Right renal cortex interstitium (tissue), 3 donors: ENCODE measurements around the gene MTPN. TPM values are rescaled to one million over a fixed set of nuclear protein-coding genes. Genes with fewer than 3 reads are reported as not detected.

Experiments used
- DNase-seq, 3 donors: peaks; one replicate each; pipeline ENCODE4 v3.0.0-alpha.2; 2013; ENCODE audit warnings: low read depth in 3 of 3, low spot score in 2 of 3
- polyA plus RNA-seq, 3 donors: library from polyadenylated mRNA; unstranded; fragments of 120-200 nt; gene quantifications; one replicate each; pipeline ENCODE4 v1.2.1, GENCODE V29; 2013; ENCODE audit not compliant: insufficient read length in 3 of 3

Gene MTPN
- polyA plus RNA-seq, 3 donors, result 163 to 166 (median 165) TPM

DNA sequence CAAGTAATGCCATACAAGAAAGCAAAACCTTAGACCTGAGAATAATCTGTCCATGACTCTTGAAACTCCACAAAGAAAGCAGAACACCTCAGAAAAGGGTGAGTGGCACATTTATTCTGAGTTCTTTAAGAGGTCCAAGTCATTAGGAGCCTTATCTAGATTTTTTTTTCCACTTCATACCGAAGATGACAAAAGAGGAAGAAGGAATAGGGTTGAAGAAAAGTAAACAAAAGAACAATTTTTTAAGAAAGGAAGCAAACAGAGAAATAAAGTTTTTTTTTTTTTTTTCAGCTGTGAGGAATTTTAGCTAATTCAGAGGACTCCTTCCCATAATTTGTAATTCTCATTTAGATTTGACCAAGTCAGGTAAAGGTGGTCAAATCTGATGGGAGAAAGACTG is 13.1 kb upstream of the MTPN start:
- no peak for DNase-seq

DNA sequence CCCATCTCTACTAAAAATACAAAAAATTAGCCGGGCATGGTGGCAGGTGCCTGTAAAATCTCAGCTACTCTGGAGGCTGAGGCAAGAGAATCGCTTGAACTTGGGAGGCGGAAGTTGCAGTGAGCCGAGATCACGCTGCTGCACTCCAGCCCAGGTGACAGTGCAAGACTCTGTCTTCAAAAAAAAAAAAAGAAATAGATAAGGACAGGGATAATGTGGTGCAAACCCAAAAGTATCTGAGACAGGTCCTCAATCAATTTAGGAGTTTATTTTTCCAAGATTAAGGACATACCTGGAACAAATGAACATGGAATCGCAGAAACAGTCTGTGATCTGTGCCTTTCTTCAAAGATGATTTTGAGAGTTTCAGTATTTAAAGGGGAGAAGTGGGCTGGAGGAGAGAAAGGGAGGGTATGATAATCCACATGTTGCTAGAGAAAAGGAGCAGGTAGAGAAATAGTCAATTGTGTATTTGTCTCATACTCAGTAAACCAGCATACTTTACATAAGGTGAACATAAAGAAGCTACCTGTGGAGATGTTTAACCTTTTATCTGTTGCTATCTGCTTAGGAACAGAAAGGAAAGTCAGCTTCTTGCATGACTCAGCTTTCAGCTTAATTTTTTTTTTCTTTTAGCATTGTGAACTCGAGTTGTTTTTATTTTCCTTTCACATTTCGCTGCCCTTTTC is 4.9 kb upstream of the MTPN start:
- DNase-seq, result no peak

DNA sequence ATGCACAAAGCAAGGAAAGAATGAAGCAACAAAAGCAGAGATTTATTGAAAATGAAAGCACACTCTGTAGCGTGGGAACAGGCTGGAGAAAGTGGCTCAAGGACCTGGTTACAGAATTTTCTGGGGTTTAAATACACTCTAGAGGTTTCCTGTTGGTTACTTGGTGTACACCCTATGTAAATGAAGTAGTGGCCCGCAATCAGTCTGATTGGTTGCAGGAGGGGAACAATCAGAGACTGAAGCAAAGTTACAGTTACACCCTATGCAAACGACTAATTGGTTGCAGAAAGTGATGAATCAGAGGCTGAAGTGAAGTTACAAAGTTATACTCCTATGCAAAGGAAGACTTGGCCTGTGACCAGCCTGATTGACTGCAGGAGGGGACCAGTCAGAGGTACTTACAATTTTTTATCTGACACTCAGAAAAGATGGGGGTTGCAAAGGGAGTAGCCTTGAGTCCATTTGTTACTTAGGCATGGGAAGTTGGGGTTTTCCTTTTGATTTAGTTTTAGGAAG is 3.6 kb upstream of the MTPN start:
- DNase-seq, result no peak

DNA sequence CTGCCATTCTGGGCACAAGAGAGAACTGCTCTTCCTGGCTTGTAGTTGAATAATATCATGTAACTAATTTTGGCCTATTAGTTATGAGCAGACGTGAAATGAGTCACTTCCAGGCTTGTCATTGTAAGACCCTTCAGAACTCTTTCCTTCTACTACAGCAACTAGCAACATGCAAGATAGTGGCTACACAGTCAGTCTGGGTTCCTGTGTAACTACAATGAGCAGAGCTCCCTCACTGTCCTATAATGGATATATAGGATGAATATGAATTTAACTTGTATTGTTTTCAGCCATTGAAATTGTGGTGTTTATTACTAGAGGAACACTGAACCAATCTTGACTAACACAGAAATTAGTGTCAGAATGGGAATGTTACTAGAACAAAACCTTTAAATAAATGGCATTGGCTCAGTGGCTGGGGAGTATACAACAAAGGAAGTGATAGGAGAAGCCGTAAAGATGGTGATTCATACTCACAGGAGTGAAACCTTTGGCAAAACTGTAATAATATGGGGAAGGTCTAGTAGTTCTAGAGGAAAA is 2.9 kb upstream of the MTPN start:
- DNase-seq, result no peak

DNA sequence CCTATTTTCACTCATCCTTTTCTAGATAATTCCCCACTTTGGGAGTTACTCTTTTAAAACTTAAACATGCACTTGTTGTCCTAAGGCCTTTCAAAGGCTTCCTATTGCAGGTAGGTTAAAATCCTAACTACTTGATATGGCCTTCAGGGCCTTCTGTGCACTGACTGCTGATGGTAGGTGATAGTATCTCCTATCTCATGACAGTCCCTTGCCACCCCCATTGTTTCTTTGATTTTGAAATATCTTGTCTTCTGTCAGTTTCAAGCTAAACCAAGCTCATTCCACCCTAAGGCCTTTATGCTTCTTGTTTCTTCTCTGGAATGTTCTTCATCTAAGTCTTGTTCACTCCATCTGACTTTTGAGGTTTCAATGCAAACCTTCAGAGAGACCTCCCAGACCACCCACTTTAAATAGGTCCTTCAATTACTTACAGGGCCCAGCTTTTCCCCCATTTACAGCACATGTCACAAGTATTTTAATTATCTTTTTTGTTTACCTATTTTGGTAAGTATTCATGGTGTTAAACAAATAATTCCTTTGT is 2.4 kb upstream of the MTPN start:
- no peak for DNase-seq

DNA sequence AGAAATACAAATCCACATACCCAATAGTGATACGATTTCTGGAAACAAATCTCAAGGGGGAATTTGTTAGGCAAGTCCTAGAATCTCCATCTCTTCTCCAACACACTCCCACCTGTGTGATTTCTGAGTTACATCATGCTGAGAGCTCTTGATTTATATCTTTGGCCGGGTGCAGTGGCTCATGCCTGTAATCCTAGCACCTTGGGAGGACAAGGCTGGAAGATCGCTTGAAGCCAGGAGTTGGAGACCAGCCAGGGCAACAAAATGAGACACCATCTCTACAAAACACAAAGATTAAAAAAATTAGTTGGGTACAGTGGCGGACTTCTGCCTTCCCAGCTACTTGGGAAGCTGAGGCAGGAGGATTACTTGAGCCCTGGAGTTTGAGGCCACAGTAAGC is 1.5 kb upstream of the MTPN start:
- DNase-seq, result peak in 2 of 3 donors; percentile 17 to 45

DNA sequence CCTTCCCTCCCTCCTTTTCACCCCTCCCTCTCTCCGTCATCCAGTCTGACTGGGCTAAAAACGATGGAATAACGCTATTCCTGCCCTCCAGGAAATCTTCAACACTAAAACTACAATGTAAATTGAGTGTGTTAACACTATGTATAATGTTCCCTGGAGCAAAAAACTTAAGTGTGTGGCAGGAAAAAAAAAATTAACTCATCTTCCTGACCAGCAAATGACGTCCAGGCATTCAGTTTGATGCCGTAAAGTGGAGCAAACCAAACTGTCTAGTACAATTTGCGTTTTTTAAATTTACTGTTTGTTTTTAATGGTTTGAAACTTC is 545 bp upstream of the MTPN start:
- DNase-seq, result no peak

DNA sequence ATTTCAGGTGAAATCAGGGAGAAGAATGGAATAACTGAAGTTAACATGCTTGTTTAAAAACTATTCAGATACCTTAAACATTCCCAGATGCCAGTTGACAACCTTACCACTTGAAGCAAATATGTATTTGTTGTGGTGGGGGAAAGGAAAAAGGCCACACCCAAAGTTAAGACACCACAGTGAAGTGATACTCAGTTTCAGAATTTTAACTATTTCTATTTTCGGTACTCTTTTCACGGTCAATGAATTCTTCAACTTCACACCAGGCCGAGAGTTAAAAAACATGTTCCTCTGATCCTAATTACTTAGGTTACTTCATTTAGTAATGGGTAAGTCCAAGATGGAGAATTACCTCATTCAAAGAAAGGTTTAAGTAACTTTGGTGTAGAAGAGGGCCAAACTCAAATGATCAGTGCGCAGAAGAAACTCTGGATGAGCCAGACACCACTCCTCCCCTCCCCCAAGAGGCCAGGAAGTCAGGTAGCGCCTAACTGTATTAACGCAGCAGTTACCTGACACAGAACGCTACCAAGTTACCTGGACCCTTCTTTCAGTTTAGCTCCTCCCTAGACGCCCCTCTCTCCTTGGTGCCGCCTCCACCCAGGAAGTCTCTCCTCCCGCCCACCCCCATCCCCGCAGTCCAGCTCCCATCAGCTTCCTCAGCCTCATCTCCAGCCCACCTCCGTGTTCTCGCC is 700 bp downstream of the MTPN start:
- DNase-seq, result peak in 2 of 3 donors; percentile 8 to 10

DNA sequence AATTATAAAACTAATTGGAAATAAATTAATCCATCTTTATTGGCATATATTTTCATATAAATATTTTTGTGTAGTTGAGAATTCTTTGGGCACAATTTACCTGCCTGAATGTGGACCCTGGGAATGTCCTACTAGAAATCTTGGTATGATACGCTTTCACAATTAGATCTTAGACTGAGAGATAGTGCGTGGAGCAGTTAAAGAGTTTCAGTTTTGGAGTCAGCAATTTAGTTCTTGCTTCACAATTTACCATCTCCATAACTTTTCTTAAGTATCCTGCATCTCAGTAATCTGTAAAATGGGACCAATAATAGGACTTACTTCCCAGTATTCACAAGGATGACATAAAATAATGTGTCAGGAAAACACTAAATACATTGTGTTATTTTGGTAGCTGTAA is 2.0 kb downstream of the MTPN start:
- no peak for DNase-seq

DNA sequence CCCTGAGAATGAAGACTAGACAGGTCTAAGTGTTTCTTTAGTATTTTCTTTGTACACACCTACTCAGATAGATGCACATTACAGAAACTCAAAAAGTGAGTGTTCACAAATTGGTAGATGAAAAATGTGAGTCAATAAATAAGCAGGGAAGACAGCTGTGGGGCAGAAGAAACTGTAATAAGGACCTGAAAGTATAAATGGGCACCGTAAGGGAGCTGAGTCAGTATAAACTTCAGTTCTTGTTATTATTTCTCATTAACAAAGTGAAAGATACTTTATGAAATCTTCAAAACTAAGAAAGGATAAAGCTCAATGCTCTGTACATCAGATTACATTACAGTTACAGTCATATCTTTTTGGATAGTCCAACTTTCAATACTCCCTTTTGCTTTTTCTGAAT is 2.5 kb downstream of the MTPN start:
- no peak for DNase-seq

DNA sequence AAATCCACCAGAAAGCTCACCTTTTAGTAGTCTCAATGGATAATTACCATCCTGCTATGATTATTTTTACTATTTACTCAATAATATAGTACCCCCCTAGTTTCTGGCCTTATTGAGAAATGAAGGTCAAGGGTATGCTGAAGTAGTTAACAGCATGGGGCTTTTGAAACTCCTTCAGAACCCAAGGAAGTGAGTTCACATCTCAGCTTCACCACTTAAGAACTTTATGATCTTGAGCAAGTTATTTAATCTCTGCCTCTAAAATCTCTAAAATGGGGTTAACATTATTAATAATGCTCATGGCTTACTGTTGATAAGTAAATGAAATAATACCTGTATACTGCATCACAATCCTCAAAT is 5.8 kb downstream of the MTPN start:
- no peak for DNase-seq

DNA sequence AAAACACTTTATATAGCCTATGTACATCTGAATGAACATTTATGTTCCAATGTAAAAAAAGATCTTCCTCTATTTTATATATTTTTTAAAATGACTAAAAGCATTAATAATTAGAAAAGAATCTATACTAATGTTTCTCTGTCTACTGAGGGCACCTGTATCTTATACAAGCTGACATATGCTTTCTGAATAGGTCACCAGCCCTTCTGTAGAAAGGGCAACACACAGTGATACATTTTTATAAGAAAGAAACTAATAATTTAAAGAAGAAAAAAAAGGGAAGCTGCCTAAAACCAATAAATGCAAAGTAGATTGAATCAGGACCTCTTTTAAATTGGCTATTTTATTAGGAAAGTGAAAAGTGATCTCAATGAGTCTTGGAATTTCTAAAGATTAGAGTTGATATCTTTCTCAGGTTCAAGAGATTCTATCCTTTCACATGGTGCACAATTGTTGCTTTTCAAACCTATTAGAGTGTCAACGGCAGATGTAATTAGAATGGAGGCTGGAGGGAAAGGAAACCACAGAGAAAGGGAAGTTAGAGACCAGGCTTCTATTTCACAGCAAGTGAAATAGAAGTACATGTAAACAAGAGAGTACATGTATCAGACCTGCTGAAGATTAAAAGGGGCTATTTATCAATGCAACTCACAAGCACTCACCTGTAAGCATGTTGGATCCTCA is 6.3 kb downstream of the MTPN start:
- no peak for DNase-seq

DNA sequence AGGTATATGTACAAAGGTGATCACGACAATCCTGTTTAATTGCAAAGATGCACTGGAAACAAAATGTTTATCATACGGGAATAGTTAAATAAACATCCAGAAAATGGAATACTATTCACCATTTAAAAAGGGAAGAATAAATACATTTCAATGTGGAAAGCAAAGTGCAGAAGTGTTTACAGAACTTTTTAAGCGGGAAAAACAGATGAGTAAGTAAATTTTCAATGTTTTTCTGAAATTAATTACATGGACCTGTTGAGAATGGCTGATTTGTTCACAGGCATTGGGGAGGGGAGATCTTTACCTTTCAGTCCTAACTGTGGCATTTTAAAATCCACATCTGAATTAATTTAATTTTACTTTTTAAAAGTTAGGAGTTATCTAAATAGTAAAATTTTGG is 7.1 kb downstream of the MTPN start:
- no peak for DNase-seq

DNA sequence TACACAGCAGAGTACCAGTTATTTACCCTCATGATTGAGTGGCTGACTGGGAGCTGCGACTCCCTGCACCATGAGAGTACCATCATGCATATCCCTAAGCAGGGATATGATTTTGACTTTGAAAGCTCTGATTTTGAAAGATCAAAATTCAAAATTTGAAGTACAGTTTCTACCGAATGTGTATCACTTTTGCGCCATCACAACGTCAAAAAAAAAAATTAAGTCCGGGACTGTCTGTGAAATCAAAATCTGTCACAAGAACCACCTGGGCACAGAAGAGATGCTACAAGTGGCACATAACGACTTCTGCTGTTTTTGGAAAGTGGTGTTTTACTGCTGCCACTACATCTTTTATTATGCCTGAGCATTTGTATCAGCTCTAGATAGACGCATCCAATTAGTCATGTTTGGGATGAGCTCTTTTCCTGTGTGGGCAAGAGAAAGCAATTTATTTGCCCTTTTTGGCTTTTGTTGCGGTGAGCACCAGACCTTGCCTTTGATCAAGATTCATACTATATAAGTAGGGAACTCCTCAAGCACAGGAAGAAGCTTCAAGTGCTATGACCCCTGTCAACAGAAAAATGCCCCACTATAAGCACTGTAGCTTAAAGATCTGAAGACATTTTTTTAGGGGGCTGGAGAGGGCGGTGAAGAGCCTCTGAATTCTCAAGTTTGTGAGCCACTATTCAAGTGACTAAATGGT is 10.7 kb downstream of the MTPN start:
- no peak for DNase-seq

DNA sequence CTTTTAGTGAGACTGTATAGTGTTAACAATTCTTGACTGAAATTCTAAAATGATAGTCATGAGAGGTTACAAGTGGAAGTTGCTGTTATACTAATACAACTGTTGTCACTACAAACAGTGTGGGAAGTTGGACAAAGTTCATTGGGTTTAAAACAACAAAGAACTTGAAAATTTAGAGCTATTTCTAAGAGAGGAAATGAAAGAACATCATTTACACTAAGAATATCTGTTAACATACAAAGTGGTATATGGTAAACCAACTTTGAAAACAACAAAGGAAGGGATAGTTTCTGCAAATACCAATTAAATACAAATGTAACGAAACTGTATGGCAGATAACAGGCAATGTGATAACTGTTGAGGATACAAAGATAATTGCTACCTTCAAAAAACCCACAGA is 11.6 kb downstream of the MTPN start:
- no peak for DNase-seq

DNA sequence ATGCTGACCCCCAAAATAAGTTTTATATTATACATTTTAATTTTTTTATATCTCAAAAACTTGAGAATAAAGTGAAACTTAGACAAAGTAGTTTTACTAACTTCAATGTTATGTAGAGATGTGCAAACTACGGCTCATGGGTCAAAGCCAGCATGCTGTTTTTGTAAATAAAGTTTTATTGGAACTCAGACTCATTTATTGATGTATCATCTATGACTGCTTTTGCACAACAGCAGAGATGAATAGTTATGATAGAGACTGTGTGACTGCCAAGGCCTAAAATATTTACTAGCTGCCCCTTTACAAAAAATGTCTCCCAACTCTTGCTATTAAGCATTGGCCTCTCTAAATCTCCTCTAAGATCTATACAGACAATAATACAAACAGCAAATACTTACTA is 12.4 kb downstream of the MTPN start:
- no peak for DNase-seq

DNA sequence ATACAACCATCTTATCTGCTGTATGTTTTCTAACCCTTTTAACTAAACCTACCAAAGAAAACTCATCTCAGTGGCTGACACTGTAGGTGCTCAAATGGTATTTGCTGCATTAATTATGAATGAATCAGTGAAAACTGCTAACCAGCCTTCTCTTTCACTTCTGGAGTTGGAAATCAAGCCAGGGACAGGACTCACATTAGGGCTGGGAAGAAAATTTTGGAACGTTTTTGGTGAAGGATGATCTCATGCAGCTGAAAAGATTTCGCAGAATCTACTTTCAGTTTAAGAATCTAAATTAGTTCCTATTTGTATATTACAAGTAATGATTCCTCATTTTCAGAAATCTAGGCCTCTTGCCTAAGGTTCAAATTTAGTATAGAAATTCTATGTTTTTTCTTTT is 12.9 kb downstream of the MTPN start:
- DNase-seq, result no peak

DNA sequence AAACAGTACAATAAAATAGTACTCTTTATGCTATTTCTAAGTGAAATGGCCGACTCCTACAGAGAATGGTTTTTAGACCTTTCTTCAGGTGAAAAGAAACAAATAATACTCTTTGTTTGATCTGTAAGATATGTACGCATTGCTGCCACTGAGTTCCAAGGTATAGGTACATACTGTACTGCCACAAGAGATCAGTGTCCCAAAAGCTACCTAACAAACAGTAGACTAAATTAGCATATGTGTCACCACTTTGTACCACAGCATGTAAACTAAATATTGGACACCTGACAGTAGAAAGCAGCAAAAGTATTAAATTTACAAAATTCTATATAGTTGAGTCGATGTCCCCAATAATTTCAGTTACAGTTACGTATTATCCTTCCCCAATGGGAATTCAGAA is 14.4 kb downstream of the MTPN start:
- no peak for DNase-seq

DNA sequence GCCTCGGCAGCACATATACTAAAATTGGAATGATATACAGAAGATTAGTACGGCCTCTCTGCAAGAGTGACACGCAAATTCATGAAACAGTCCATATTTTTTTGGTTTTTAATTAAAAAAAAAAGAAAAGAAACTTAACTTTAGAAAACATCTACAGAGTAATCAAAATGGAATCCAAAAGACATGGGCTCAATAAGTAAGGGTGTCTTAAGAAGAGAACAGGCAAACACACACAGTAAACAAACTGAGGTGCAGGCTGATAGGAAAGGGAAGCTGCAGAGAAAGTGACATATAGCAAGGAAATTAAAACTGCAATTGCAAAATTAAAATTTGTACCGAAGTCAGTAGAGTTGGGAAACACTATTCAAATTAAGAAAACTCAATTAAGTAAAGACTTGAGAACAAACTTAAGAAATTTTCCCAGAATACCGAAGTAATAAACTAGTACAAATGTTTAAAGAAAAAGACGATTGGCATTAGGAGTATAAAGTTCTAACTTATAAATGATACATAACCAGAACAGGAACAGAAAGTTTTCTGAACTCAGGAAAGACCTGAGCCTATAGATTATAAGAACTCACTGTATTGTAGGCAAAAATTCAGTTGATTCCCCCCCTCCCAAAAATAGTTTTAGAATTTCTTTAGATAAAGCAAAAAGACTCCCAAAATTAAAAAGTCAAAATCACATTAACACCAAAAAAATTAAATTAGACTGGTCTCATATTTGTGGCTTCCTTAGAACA is 16.3 kb downstream of the MTPN start:
- DNase-seq, result no peak

DNA sequence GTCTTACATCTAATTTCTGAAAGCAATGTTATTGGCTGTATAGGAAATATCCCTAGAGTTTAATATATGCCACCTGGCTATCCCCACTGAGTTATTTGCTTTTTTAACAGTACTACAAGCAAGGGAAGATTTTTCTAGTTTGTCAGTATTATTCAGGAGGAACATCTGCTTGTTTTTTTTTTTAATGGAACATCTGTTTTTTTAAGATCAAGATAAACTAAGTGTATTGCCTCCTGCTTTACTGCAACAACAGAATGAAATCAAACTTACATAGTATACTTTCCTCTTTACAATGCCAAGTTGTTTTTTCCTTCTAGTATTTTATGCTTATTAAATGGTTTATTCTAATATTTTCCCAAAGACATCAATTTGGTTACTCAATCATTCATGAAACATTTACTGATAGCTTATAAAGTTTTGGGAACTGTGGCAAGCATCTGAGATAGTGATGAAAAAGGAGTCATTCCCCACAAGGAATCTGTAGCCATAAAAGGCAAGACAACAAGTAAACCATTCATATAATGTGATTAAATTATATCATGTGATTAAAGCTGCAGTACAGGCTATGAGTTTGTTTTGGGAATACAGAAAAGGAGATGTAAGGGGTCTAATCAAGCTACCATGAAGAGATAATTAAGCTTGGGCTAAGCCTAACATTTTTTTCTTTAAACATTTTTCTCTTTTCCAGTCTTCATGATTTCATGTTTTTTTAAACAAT is 17.4 kb downstream of the MTPN start:
- no peak for DNase-seq
